SKM-1 (cell line): ENCODE data around the gene DOCK7.
"Not testable (repeated sequence)": the region's sequence is repeated elsewhere in the genome, so short reads cannot be mapped to it uniquely, and the experiment has no call there.

Source experiments
- DNase-seq: peaks from one replicate; lab custom pipeline; 2025; ENCODE audit not compliant: unreplicated experiment; lab: John Stamatoyannopoulos, UW

Gene DOCK7

DNA sequence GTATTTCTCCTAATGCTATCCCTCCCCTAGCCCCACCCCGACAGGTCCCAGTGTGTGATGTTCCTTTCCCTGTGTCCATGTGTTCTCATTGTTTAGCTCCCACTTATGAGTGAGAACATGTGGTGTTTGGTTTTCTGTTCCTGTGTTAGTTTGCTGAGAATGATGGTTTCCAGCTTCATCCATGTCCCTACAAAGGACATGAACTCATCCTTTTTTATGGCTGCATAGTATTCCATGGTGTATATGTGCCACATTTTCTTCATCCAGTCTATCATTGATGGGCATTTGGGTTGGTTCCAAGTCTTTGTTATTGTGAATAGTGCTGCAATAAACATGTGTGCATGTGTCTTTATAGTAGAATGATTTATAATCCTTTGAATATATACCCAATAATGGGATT is 77.6 kb downstream of the DOCK7 start:
- DNase-seq: not testable (repeated sequence)

DNA sequence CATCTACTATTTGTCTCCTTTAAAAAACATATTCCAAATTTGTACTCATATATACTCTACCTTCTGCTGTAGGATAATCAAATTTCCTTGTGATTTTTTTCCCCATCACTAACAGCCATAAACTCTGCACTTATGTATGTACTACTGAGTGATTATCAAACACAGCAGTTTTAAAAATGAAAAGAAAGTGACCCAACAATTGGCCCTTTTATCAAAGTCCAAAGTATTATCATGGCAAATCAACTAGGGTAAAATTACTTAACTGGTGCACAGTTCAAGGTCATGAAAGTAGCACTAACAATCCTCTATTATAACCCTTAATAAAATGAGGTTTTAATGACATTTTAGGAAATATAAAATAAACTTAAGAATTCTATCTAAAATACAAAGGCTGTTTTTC is 79.3 kb downstream of the DOCK7 start:
- DNase-seq: no peak

GRCh38 chr1:62601457-62601856 is 86.7 kb downstream of the DOCK7 start:
- DNase-seq: no peak

GRCh38 chr1:62599044-62599443 is 89.1 kb downstream of the DOCK7 start:
- DNase-seq: no peak

DNA sequence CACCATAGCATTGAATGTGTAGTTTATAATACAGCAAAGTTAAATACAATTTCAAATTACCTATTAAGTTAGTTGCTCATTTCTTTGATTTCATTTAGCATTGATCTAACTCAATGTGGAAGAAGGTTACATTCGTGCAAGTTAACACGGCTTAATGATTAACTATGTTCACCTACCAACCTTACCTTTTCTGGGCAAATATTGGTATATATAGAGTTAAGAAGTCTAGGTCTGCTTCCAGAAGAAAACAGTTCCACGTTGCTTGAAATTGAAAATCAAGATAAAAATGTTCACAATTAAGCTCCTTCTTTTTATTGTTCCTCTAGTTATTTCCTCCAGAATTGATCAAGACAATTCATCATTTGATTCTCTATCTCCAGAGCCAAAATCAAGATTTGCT is 90.9 kb downstream of the DOCK7 start, which contains the start of gene ANGPTL3:
Gene ANGPTL3, plus strand, starts transcription at position 240 of the 400 bp plus-strand sequence. Its CDS starts 47 bp downstream, at position 287.
- no peak for DNase-seq

DNA sequence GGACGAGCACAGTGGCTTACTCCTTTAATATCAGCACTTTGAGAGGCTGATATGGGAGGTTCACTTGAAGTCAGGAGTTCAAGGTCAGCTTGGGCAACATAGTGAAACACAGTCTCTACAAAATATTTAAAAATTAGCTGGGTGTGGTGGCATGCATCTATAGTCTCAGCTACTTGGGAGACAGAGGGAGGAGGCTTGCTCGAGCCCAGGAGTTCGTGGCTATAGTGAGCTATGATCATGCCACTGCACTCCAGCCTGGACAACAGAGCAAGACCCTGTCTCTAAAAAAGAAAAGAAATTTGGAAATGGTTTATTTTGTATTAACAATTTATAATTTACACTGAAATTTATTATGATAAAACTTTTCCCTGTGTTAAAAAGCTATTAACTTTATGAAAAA is 92.5 kb downstream of the DOCK7 start:
- no peak for DNase-seq

DNA sequence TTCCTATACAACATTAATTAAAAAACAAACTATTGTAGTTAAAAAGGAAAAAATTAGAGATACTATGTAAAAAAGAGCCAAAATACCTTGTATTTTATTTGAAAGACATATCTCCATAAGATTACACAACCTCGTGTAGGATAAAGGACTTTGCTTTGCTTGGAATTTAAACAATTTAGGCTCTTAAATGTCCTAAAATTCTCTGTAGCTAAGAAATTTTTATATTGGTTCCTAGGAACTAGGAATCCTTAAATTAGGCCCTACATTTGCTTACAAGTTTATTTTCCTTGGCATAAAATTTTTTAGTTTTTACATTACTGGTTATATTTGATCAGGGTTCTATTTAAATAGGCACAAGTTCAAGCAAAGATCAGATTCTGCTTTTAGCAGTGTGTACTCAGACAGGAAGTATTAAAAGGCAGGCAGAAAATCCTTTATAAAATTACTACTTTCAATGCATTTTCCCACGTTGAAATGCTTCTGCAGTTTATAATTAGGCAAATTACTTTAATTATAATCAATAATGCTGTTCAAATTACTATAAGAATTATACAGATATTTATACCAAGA is 94.3 kb downstream of the DOCK7 start:
- no peak for DNase-seq

DNA sequence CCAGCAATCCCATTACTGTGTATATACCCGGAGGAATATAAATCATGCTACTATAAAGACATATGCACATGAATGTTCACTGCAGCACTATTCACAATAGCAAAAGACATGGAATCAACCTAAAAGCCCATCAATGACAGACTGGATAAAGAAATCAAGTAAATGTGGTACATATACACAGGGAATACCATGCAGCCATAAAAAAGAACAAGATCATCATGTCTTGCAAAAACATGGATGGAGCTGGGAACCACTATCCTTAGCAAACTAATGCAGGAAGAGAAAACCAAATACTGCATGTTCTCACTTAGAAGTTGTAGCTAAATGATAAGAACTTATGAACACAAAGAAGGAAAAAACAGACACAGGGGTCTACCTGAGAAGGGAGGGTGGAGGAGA is 97.2 kb downstream of the DOCK7 start:
- DNase-seq: no peak

- no peak for DNase-seq
These were observed 97.8 kb downstream of the DOCK7 start for GRCh38 chr1:62590255-62590969.

GRCh38 chr1:62589321-62589720 is 98.9 kb downstream of the DOCK7 start:
- DNase-seq: no peak

DNA sequence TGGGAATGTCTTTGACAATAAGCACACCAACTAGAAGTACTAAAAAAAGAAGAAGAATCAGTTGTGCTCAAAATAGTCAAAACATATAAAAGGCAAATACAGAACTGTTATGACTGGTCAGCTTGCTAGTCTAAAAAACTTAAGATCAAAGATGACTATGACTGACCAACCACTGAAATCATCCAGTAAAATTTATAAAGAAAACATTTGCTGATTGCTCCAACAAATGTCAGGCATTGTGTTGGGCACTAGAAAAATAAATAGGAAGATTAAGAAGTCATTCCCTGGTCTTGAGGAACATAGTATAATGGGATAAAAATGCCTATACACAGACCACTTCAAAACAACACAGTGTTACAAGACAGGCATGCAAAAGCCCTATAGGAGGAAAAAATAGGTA is 100.2 kb downstream of the DOCK7 start:
- no peak for DNase-seq

DNA sequence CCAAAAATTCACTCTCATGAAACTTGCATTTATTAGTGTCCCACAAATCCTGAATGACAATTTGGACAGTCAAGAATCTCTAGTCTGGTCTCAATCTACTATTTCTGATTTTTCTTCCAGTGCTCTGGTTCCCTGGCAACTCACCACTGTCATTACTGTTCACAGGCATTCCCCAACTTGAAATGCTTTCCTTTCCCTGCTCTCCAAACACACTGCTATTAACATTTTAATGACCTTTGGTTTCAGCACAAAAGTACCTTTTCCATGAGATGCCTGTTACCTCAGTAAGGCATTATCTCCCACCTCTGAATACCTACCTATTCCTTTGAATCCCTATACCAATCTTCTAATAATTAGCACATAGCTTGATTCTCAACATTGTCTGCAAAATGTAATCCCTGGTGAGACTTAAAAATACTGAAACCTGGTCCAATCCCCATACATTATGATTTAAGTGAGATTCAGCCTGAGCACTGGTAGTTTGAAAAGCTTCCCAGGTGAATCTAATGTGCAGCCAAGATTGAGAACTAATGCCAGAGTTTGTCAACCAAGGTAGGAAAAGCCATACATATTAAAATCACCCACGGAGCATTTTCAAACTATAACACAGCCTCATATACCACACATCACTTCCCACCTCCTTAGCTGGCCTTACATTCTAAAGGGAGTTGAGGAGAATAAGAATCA is 102.6 kb downstream of the DOCK7 start:
- no peak for DNase-seq

GRCh38 chr1:62573675-62574074 is 114.5 kb downstream of the DOCK7 start:
- no peak for DNase-seq

- DNase-seq: no peak
These were observed 115.7 kb downstream of the DOCK7 start for GRCh38 chr1:62572476-62572875.

- DNase-seq: not testable (repeated sequence)
These were observed 116.7 kb downstream of the DOCK7 start for GRCh38 chr1:62571517-62571916.

- DNase-seq: not testable (repeated sequence)
These were observed 120.3 kb downstream of the DOCK7 start for GRCh38 chr1:62567926-62568325.

- DNase-seq: not testable (repeated sequence)
These were observed 121.0 kb downstream of the DOCK7 start for GRCh38 chr1:62567182-62567581.

DNA sequence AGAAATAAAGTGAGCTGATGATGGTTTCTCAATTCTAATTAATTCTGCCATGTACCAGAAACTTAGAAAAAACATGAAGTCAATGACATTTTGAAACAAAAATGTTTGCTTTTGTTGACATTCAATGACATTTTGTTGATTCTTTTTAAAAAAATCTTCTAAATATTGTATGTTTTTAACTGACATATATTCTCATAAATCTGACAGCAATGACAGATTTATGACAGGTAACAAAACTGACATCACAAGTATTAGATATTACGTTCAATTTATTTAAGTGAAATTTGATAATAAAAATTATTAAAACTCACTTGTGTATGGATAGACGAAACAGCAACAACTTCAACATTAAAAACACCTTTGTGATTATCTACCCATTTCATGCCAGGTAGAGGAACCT is 126.9 kb downstream of the DOCK7 start:
- no peak for DNase-seq

GRCh38 chr1:62544570-62544969 is 143.6 kb downstream of the DOCK7 start:
- DNase-seq: no peak

- DNase-seq: no peak
These were observed 147.1 kb downstream of the DOCK7 start for GRCh38 chr1:62541048-62541447.

- no peak for DNase-seq
These were observed 149.1 kb downstream of the DOCK7 start for GRCh38 chr1:62539028-62539447.

DNA sequence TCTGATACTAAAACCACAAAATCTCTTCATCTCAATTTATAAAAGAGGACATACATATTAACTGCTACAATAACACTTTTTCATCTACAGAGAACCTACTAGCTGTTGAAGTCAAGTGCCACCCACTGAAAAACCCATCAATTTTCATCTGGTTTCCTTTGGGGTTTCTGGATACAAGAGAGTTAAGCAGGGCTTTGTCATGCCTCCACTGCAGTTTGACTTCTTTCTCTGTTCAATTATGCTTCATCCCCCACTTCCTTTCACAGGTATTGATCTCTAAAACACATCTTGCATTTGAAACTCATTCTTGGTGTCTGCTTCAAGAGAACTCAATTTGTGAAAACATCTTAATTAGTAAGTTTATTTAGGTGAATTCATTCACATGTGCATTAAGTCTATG is 151.3 kb downstream of the DOCK7 start:
- no peak for DNase-seq
